Stomach (tissue), 4 donors: ENCODE data around the gene CFB.
"Not testable (repeated sequence)": the region's sequence is repeated elsewhere in the genome, so short reads cannot be mapped to it uniquely, and the experiment has no call there.

Experiments
- EP300 ChIP-seq: sonication (generic); formaldehyde crosslinking; IDR thresholded peaks from one replicate; pipeline ENCODE4 v1.6.1; 2017; ENCODE audit warnings: antibody characterized with exemption
- POLR2AphosphoS5 ChIP-seq, 3 donors: sonication (generic); formaldehyde crosslinking; IDR thresholded peaks; one replicate each; pipeline ENCODE4 v1.6.1; 2016; ENCODE audit warnings: antibody characterized with exemption in 3 of 3
- TF ChIP-seq, protein P1 (sequence below), 7 experiments: fragments of 450-650 bp in 4 of 7; fragments of 200-600 bp in 3 of 7; sonication (generic) in 3 of 7; IDR thresholded peaks; one replicate each; pipeline ENCODE4 v1.5.1; 2016 to 2019; ENCODE audit warnings: antibody characterized with exemption in 7 of 7, control low read depth in 2 of 7, mild to moderate bottlenecking in 1 of 7

DNA sequence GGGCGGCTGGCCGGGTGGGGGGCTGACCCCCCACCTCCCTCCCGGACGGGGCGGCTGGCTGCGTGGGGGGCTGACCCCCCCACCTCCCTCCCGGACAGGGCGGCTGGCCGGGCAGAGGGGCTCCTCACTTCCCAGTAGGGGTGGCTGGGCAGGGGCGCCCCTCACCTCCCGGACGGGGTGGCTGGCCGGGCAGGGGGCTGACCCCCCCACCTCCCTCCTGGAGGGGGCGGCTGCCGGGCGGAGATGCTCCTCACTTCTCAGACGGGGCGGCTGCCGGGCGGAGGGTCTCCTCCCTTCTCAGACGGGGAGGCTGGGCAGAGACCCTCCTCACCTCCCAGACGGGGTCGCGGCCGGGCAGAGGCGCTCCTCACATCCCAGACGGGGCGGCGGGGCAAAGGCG lies 30.2 kb downstream of the CFB start:
- TF ChIP-seq, protein P1, sequence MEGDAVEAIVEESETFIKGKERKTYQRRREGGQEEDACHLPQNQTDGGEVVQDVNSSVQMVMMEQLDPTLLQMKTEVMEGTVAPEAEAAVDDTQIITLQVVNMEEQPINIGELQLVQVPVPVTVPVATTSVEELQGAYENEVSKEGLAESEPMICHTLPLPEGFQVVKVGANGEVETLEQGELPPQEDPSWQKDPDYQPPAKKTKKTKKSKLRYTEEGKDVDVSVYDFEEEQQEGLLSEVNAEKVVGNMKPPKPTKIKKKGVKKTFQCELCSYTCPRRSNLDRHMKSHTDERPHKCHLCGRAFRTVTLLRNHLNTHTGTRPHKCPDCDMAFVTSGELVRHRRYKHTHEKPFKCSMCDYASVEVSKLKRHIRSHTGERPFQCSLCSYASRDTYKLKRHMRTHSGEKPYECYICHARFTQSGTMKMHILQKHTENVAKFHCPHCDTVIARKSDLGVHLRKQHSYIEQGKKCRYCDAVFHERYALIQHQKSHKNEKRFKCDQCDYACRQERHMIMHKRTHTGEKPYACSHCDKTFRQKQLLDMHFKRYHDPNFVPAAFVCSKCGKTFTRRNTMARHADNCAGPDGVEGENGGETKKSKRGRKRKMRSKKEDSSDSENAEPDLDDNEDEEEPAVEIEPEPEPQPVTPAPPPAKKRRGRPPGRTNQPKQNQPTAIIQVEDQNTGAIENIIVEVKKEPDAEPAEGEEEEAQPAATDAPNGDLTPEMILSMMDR (IDR thresholded peaks at IDR 0.05) = not testable (repeated sequence)
- TF ChIP-seq POLR2AphosphoS5 (IDR thresholded peaks at IDR 0.05); EP300: not testable (repeated sequence)
